ENCODE data around the gene PINLYP.
"Not testable (repeated sequence)": the region's sequence is repeated elsewhere in the genome, so short reads cannot be mapped to it uniquely, and the experiment has no call there.

Gene PINLYP

DNA sequence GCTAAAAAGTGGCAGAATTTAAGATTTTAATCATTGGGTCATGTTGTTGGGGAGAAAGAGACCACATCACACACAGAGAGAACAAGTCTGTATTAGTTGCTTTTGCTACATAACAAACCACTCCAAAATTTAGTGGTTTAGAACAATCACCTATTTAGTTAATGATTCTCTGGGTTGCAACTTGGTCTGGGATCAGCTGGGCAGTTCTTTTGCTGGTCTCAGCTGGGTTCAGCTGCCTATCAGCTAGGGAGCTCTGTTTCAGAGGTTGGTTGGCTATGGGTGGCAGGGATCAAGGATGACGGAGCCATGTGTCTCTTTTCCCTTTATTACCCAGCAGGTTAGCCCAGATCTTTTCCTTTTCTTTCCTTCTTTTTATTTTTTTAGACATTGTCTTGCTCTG, 8.9 kb downstream of the PINLYP start:
- no peak for DNase-seq

DNA sequence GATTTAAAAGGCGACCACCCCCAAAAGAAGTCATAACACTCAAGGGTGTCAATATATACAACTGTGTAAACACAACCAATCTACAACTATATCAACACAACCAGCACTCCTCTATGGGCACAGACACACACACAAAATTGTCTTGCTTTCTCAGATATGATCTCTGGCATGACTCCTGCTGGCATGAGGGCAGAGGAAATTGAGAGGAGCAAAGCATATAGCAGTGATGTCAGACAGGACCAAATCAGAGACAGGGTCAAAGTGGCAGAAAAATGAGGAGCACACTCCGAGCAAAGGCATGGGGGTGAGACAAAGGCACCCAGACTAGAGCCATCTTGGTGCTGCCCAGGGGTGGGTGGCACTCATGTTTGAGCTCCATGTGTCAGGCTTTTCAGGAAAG, 10.7 kb downstream of the PINLYP start:
- no peak for DNase-seq

GRCh38 chr19:43587029-43587428, 11.4 kb downstream of the PINLYP start:
- DNase-seq = not testable (repeated sequence)

GRCh38 chr19:43589277-43589676, 13.7 kb downstream of the PINLYP start:
- no peak for DNase-seq

DNA sequence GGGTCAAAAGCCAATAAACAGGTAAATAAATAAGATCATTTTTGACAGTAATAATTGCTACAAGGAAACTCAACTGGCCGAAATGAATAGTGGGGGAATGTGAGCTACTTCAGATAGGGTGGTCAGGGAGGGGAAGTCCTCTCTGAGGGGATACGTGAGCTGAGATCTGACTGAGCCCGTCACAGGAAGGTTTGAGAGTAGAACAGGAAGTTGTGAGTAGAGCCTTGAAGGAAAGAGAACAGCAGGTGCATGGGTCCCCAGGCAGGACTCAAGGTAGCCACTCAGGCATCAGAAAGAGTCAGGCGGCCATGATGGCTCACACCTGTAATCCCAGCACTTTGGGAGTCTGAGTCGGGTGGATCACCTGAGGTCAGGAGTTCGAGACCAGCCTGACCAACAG, 14.1 kb downstream of the PINLYP start:
- no peak for DNase-seq

DNA sequence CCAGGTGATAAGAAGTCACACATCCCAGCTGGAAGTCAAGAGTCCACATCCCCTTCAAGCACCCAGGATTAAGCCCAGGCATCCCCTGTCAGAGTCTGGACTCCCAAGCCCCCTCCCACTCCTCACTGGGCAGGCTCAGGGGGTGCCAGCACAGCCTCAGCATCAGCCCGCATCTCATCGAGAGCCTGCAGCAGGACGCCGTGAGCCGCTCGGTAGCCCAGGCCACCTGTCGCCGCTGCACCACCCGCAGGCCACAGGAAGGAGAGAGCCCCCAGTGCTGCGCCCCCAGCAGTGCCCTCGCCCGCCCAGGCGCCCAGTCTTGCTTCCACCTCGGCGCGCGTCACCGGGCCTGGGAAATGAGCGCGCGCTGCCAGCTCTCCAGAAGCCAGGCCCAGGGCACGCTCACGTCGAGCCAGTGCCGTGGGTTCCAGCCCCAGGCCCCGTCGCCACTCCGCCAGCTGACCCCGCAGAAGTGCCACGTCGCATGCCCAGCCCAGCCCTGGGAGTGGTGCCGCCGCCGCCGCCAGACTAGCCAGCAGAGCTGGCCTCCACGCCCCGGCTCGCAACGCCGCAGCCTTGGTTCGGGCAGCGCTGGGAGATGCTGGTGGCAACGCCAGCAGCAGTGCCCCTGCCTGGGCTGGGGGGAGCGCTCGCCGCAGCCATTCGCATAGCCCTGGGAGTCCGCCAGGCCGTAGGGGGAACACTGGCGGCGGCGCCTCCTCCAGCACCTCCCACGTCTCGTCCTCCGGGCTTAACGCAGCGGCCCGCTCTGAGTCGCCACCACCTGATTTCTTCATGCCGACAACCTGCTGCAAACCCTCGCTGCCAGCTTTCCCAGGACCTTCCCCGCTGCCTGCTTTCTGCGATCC, 16.5 kb downstream of the PINLYP start:
- DNase-seq = no peak

DNA sequence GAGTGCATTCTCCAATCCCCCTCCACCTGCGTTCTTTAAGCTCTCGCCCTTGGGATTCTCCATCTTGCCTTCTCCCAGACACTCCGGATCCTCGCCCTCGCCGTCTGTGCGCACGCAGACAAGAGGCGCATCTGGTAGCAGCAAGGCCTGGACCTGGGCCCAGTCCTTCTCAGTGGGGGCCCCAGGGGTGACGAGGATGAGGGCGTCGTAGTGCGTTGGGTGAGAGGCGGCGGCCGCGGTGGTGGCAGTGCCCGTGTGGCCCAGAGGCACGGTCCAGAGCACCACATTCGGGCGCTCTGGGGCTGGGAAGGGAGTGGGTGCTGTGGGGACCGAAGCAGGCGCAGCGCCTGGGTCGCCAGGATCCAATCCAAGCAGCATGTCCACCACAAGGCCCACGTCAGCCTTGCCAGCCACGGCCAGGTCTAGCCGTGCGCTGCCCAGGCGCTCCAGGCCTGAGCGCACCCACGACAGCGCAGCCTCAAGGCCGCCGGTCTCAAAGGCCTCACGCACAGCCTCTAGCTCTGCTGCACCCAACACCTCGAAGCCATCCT, 17.3 kb downstream of the PINLYP start:
- DNase-seq = no peak

- no peak for DNase-seq
These were observed 18.6 kb downstream of the PINLYP start for GRCh38 chr19:43594081-43594697.

- peak; percentile 84 for DNase-seq
These were observed 19.4 kb downstream of the PINLYP start for GRCh38 chr19:43594710-43595604.

- DNase-seq = peak; percentile 65
These were observed 20.0 kb downstream of the PINLYP start for GRCh38 chr19:43595605-43595998.

GRCh38 chr19:43595999-43596841, 20.6 kb downstream of the PINLYP start, which contains the start of the genes IRGQ and ZNF576:
IRGQ (minus strand) TSS chr19:43596134; CDS start chr19:43595338, 796 bp downstream.
ZNF576 (plus strand) TSS chr19:43596595; CDS start chr19:43597109, 514 bp downstream.
- DNase-seq = peak; percentile 100

DNA sequence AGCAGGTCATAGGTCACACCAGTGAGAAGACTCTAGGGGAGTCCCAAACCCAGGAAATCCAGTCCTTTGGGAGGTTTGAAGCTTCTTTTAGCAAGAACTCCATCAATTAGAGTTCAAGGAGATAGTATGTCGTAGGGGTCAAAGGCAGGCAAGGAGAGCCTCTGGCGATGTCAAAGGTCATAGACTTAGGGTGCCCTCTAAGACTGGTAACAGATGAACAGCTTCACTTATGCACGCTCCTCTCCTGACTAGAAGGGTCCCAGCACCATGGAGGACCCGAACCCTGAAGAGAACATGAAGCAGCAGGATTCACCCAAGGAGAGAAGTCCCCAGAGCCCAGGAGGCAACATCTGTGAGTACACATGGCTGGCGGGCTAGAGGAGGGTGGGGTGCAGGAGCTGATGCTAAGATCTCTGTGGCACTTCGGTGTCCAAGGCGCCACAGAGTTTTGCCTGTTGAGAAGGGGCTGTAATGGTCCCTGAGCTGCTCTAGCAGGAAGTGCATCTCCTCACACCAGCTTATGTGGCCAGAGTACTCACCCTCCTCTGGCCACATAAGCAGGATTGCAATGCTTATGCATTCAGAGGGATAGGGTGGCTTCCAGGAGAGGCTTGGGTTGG, 21.4 kb downstream of the PINLYP start:
- peak; percentile 63 for DNase-seq

DNA sequence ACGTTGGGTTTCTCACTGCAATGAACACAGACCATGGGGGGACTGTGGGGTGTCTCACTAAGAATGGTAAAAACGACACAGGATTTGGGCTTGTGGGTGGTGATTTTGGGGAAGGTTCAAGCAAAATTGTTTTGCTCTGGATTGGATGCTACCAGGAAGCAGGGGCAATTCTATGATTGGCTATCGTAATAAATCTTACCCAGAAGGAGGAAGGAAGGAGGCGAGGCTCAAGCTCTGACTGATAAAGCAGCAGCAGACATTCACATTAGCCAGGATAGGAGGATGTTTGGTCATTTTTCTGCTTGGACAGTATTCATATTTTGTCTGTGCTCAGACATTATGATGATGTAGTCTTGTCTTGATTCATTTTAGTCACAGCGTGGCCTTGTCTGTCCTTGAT, 22.3 kb downstream of the PINLYP start:
- no peak for DNase-seq

- DNase-seq = no peak
These were observed 23.0 kb downstream of the PINLYP start for GRCh38 chr19:43598445-43599240.

- DNase-seq = no peak
These were observed 24.2 kb downstream of the PINLYP start for GRCh38 chr19:43599635-43600295.

GRCh38 chr19:43600326-43600725, 24.7 kb downstream of the PINLYP start:
- not testable (repeated sequence) for DNase-seq

DNA sequence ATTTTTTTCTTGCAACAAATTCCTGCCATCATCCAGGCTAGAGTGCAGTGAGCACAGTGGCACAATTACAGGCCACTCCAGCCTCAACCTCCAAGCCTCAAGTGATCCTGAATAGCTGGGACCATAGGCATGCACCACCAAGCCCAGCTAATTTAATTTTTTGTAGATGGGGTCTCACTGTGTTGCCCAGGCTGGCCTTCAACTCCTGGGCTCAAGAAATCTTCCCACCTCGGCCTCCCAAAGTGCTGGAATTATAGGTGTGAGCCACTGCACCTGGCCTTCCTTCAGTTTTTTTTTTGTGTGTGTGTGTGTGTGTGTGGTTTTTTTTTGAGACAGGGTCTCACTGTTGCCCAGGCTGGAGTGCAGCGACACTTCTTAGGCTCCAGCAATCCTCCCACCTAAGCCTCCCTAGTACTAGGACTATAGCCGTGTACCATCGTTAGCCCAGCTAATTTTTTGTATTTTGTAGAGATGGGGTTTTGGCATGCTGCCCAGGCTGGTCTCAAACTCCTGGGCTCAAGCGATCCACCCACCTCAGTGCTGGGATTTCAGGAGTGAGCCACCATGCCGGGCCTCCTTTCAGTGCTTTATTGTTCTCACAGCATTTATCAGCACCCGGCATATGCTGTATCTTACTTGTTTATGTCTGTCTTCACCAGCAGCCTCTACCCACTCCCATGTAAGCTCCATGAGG, 30.4 kb downstream of the PINLYP start:
- DNase-seq = no peak

DNA sequence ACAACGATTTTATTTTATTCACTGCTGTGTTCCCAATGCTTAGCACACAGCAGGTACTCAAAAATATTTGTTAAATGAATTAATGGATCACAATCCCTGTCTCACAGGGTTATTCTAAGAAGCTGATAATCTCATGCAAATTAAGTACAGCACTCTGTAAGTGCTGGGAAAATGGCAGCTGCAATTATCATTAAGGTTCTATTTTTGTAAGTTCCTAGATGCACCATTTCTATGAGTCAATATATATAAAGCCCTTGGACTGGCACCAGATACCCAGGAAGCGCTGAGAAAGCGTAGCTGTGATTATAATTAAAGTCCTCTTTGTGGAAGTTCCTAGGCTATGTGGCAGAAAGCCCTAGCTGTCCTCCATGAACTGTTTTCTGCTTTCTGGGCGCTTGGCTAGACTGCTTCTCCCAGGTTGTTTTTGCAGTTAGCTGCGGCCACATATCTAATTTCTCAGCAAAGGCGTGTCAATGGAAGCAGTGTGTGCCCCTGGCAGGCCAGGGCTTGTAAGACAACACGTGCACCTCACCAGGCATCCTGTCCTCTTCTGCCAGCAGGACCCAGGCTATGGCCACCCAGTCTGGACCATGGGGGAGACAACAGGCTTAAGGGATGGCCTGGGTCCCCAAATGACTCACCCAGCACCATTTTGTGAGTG, 31.1 kb downstream of the PINLYP start:
- no peak for DNase-seq

Measured in activated CD8-positive, alpha-beta memory T cell treated with anti-CD3 and anti-CD28 coated beads, Interleukin-2, amount 50 U/mL, for 48 hours (primary cell).